ENCODE data around the gene CCND2.

Gene CCND2

DNA sequence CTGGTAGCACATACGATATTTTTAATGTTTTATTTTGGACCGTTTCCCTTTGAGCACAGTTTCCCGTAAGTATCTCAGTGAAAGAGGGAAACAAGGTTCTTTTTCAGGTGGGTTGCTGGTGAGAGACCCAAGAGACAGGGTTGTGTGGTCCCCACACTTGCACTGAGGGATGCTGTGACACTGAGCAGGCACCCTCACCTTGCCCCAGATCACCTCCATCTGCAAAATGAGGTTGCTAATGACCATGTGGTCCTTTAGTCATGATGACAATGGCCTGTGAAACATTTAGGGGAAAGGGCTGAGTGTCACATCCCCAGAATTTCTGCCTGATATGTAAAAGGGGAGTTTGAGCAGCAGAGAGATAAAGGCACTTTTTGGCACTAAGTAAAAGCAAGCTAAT lies 4.3 kb downstream of the CCND2 start:
- no peak for FAIRE-seq

DNA sequence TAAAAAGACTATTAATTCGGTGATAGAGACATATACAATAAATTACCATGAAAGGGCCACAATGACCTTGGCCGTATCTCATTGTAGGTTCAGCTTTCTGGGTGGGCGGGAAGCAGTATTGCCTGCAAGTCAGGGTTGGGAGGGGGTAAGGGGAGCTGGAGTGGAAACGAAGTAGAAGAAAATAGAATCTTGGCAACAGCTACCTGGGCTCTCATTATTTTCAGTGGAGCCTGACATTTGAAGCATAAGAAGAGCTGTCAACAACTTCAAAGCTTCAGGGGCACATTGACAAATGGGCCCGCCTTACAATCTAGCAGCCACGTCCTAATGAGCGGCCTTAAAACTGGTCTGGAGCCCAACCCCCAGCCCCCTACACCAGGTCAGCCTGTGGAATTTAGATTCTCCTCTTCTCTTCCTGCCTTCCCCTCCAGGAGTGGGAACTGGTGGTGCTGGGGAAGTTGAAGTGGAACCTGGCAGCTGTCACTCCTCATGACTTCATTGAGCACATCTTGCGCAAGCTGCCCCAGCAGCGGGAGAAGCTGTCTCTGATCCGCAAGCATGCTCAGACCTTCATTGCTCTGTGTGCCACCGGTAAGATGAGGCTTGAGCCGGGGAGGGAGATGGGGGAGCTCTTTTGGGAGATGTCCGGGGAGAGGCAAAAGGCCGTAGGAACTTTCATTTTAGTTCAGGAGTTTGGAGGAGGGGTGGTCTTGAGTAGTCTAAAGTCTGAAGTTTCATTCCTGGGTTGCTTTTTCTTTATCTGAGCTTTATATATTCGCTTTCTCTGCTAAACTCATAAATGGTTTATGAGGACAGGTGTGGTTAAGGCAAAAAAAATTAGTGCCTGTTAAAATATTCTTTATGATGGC lies 5.0 kb downstream of the CCND2 start:
- no peak for FAIRE-seq

DNA sequence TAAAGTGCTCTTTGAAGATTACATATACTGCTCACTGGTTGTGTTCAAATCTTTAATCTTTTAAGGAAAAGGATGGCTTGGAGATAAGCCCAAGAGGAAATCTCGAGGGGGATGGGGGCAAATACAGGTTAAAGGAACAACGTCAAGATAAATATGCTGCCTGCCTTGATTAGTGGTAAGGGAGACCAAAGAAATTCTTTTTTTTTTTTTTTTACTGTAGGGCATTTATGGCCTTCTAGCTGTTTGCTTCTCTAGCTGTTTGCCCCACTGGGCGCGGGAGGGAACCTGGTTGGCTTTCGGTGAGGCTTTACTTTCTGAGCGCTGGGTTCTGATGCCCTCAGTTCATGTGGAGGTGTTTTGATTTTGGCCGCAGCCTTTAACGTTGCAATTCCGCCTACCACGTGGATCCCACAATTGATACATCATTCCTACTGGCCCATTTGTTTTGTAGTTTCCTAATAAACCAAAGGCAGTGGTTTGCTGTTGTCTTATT lies 5.7 kb downstream of the CCND2 start:
- no peak for FAIRE-seq

DNA sequence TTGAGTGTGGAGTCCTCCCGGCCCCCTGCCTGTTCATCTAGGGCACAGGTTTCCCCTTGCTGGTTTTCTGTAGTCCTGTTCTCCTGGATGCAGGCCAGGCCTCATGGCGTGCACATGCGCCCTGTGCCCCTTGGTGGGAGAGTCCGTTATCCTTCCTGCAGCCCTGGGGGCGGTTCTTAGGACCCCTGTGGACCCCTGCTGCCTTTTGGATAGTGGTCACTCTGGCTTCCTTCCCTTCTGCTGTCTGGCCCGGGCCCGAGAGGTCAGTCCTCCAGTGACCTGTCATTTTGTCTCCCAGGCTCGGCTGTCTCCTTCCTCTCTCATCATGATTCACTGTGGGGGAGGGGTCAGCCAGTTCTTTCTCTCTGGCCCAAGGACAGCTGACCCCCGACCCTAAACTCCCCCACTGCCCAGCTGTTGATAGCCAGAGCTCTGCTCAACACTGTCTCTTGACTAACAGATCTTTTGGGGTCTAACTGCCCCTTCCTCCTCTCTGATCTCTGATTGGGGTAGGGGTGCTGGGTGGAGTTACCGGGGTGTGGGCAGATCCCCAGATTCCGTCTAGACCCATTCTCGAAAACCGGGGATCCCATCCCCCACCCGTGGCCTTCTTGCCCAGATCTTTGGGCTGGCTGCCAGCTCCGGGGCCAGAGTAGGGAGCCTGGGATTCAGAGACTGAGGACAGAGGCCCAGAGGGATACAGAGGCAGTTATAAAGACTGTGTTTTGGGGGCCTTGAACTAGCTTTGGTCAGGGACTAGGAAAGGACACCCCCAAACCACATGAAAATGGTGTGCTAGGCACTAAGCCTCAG lies 7.0 kb downstream of the CCND2 start:
- FAIRE-seq = no peak

DNA sequence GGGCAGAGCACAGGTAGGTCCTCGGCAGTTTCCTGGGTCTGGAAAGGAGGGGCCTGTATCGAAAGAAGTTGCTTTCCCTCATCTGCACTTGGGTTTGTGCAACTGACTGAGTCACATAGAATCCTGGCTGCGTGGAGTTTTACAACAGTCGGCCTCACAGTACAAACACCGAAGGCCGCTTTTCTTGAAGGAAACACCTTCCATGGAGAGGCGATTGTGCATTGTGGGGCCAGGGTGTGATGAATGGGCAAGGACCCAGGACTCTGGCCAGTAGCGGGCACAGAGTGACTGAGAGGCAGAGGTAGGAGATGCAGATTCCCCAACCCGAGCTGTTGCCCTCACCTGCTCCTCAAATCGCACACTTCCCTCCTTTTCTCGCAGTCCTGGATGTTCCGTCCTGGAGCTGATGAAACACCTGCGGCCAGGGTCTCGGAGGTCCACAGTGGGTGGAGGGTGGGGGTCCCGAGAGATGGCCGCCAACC lies 7.7 kb downstream of the CCND2 start:
- no peak for FAIRE-seq

DNA sequence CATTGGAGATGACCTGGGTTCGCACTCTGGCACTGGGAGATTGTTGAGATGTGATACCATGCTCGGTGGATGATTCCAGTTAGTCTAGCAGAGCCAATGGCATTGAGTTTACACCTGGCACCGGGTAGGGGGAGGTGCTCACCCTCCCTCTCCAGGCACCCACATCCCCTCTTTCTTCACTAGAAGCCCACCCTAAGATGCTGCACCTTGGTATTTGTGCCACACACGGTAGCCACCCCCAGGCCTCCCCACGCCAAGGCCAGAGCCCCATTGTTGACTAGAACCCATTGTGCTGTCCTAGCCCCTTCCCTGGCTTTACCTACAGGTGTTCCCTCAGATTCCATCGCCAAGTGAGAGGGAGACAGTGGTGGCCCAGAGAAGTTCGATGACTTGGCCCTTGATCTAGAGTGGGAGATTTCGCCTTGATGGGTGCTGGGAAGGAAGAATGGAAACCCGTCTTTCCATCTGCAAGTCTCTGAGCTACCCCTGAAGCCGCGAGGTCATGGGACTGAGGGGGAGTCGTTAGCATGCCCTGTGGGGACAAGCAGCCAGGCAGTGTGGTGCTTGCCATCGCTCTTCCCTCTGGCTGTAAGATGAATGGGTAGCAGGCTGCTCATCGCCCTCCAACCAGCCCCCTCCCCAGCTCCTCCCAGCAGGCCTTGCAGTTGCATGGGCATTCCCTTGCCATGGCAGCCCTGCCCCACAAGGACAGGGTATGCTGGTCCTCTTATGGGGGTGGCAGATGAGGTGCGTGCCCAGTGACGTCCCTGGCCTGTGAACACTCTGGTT lies 8.7 kb downstream of the CCND2 start:
- no peak for FAIRE-seq

DNA sequence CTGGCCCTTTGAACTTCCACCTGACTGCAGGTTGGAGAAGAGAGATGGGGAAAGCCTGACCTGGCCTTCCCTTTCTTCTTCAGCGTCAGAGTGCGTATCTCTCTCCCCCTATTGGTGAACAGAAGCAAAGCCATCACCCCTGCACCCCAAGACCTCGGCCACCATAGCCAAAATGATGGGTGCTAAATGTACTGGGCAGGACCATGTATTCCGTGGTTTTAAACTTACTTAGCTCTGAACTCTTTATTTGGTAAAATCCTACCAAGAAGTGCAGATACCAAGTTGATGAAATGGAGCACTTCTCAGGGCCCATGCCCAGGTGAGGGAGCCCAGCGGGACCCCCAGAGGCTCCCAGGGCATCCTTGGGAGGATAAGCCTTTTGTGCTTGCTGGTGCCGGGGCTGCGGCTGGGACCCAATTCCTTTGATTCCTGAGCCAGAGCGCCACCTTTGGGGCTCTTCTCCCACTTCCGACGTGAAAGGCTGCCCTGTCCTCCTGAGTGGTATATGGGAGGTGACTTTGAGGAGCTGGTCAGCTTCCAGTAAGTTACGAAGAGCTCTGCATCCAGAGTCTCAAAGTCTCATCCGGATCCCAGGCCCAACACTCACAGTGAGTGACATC lies 9.4 kb downstream of the CCND2 start:
- FAIRE-seq = no peak

DNA sequence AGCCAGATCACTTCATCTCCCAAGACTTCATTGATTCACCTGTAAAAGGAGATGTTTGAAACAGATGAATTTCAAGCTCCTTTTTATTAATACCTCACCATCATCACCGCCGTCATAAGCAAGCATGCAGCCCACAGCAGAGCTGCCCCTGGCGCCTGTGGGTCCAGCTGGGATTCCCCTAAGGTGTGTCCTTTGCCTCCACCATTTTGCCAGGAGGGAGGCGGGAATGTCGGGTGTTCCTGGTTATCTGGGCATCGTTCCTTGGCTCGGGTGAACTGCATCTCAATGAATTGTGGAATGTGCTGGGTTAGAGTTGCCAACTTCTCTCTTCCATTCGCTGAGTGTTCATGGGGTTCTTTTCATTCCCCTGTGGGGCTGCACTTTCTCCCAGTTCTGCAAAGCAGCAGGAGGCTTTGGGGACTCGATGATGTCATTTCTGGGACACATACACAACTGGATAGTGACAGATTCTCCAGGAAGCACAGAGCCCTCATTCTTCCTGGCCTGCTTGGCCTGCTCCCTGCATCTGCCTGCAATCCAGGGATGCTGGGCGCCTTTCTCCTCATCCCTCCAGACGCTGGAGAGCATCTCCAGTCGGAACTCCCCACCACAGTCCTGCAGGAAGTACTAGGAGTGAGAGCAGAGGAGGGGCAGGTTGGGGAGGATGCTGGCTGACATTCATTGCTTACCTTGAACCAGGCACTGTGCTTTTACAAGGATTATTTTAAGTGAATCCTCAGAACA lies 10.1 kb downstream of the CCND2 start:
- FAIRE-seq = no peak

DNA sequence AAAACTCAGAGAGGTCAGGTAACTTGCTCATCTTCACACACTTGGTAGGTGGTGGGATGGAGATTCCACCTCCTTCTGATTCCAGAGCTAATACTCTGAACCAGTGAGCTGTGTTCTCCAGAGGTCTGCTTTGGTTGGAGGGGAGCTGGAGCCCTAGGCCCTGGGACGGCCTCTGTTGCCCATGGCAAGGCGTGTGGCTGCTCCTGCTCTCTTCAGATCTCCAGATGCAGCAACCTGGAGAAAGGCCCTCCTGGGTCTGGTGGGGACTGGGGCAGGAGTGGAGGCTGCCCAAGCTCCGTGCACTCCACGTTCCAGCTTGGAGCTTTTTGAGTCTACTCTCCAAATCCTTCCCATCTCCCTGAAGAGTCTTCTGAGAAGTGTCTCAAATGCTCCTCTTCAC lies 10.7 kb downstream of the CCND2 start:
- FAIRE-seq = no peak

DNA sequence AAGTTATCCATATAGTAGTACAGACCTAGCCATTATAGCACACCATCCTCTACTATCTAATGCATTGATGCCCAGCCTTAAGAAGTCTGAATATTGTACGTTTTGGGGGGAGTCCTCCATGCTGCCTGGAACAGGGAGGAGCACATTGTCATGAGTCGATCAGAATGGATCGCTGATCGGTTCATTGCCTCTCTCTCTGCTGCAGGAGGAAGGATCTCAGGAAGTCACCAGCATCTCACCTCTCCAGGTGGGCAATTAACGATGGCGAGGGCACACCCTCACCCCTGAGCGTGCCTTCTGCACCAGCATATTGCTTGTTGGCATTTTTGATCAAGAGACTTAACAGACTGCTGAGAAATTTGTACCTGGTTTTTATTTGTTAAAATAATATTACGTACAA lies 11.5 kb downstream of the CCND2 start:
- FAIRE-seq = no peak

DNA sequence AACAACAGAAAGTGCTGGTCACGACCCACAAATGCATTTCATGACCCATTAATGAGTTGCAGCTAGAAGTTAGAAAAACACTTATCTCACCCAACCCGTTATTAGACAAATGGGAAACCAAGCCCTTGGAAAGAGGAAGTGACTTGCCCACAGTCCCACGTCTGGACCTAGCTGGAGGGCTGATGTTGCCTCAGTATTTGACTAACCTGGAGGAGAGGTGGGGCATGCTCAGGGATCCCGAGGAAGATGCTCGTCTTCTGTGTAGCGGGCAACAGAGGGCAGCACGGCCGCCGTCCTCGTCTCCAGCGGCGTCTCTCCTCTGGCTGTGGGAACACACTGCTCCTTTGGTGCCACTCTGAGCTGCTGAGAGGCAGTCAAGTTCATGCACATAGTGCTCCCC lies 12.7 kb downstream of the CCND2 start:
- no peak for FAIRE-seq

DNA sequence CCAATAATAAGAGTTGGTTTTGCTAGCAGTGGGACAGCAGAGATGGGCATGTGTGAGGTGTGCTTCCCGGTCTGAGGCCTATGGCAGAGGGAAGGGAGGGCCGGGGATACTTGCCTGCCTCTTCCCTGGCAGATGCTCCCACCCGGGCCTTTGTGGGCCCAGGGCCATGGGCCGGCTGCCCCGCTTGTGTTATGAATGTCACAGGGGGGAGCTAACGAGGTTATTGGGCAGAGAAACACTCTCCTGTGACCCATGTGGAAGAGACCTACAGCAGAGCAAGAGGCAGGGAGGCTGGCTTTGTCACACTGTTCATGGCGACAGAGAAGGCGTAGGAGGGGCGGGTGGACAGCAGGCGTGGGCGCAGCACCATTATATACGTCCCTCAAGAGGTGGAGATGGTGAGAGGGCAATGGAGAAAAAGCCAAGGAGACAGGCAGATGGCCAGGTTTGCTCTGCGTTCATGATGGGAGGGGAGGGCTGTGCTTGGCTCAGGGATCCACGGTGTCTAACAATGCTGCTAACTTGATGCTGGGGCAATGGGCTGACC lies 13.3 kb downstream of the CCND2 start:
- FAIRE-seq = no peak

DNA sequence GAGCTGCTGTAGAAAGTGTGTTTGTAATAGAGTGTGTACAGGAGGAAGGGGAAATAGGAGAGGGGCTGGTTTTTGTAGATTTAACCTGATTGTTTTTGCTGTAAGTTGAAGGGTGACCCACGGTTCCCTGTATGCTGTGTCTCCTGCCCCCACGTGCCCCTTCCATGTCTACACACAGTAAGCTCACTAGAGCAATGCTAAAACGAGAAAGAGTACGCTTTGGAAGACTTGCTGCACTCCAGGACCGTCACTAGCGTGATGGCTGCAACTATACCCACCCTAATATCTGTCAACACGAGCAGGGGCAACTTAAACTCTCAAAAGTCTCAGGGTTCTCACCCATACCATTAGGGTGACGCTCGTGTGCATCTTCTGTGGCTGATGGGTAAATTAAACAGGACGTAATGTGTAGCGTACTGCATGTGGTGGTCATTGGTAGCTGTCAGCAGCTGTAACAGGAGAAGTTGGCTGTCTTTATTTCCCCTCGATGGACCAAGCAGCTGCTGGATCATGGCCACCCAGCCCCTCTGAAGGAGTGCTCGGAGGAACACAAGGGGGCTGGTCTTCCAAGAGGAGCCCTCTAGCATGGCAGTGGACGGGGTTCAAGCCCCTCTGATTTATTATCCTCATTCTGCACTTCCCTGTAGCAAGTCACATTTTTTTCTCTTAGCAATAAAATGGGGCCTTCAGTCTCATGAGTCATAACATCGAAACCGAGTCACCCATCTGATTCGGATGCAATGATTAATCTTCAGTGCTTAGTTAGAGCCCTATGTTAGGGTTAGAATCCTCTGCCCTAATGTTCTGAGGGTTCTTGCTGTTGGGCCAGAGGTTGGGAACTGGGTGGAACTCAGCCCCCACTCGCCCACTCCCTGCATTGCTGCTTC lies 14.0 kb downstream of the CCND2 start:
- no peak for FAIRE-seq

DNA sequence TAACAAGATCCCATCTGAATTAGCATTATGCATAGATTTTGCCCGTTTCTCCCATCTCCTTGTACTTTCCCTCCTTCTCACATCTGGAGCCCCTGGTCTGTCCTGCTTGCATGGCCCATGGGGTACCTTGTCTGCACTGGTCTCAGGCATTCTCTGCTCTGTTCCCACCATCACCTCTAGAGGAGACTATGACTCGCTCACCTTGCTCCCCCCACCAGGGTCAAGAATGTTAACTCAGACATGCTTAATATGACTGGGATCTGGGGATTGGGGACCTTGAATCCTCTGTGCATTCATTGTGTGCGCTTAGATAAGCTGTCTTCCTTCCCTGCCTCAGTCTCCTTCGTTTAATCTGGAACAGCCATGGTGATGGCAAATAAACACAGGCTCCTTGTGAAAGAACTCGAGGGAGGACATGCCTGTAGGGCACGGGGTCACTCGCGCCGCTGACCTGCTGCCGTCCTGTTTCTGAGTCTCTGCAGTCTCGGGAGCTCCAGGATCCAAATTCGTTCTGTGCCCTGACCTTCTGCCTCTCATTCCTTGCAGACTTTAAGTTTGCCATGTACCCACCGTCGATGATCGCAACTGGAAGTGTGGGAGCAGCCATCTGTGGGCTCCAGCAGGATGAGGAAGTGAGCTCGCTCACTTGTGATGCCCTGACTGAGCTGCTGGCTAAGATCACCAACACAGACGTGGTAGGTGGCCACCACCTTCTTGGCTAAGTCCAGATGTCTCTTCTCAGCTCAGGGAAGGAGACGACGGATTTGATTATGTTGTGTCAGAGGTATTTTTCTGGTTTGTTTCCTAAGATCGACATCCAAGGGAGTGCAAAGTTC lies 15.0 kb downstream of the CCND2 start:
- FAIRE-seq = no peak

DNA sequence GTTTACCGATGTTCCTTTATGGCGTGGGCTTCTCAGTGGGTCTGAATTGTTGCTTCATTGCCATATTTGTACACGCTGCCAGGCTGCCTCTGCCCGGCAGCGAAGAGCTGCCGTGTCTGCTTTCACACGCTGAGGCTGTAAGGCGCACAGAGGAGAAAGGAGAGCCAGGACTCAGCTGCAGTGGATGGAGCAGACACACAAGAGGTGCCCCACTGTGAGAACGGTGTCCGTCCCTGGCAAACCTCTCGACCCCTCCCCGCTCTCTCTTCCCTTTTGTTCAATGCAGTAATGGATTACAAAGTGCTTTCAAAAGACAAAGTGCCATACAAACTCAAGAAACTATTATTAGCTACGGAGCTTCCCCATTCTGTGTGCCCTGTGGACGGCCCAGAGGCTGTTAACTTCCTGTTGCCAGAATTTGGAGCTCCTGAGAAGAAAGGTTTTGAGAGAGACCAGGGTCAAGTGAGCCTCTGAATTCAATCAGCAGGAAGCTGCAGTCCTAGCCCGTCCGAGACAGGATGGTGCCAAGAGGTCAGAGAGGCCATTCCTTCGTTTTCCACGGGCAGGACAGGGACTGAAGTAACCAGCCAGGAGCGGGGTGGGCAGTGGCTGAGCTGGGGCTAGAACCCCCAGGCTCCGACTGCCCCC lies 15.8 kb downstream of the CCND2 start:
- no peak for FAIRE-seq

DNA sequence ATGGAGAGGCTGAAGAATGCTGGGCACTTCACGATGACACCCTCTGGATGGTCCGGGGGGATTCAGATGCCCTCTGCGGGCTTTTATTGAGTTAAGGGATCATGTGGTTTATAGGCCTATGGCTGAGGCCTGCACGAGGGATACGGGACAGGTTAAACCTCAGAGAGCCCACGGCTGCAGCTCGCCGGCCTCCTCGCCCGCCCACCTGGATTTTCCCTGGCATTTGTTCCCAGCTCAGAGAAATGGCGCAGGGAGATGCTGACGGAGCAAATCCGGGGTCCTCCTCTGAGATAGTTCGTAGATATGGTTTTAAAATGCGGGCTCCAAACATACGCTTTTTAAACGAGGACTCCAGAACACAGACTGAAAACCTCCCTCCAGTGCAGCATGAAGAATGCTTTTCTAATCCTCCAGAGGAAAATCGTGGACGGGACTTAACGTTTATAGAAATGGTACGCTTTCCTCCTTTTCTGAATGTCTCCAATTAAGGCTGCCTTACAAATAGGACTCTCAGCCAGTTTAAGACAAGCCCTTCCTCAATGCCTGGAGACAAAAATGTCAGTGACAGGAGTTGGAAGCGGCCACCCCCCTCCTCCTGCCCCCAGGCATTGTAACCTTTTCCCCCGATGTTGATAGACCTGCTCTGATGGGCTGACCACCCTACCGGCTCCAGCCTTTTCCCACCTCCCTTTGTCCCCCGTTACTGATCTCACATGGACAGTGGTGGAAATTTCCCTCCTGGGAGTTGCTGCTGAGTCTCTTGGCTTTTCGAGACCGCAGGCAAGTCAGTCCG lies 16.6 kb downstream of the CCND2 start:
- FAIRE-seq = no peak

DNA sequence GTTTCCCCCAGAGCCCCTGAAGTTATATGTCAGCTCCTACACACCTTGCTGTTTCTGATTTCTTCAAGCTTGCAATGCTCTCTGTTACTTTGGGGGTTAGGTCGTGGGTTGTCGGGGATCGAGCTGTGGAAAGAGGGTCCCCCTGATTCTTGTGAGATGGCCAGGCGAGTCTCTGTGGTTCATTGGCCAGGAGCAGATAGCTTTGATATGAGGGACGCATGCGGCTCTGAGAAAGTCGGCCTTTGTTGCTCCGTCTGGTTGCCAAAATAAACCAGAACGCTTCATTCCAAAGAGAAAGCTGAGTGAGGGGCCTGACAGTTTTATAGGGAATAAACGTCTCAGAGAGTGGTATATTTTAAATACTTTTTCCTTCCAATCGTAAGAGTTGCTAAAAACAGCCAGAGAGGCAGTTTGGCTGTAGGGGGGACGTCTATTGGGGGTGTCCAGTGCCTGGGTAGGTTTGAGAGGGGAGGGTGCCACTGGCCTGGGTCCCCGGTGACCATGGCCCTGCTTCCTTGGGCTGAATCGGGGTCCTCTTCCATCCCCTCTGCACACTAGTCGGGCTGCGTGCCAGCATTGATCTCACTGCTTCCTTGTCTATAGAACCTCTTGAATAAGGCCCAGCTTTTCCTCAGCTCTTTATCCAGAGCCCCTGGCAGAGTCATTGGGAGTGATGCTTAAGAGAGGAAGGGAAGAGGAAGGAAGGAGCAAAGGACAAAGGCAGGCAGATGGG lies 18.9 kb downstream of the CCND2 start:
- FAIRE-seq = no peak

All from G401.6 (cell line).